ENCODE measurements around the gene IL18BP. TPM values are rescaled to one million over a fixed set of nuclear protein-coding genes. Genes with fewer than 3 reads are reported as not detected.

IL18BP gene
- total and polyA plus RNA-seq, 2 donors (not counting 1 experiment from before 2014, with no cell fraction given), result 2.5 to 5.3 TPM

DNA sequence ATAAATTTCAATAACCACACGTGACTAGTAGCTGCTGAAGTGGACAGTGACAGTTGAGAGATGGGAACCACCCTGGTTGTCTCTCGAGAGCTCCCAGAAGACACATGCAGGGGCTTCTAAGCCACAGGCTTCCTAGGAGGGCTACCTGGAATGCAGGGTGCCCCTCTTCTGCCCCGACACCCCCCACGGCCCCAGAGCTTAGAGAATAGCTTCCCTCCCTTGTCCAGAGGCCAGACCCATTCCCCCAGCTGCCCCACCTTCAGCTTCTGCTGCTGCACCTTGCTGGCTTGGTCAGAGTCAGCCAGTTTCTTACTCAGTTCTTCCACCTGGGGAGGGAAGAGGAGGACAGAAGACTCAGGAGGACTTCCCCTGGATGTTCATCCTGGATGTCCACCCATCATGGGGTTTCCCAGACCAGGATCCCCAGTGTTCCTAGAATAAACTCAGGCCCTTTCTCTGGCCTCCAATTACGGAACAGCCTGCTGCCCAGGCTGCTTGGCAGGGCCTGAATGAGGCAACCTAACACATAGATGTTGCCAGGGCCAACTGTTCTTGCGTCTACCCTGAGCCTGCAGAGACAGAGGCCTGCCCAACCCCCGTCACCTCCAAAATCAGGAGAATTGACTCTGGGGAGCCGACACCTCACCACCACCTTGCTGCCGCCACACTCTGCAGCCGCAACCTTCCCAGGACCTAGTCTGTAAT lies 12.0 kb downstream of the IL18BP start:
- no peak overlapping the region for H3K9ac ChIP-seq (ENCODE audit: insufficient read depth, low read length)
- no peaks in the 10 kb centered on the region for H3K9me3 ChIP-seq (ENCODE audit: control insufficient read depth, insufficient read depth, low read depth, low read length)
- no peak overlapping the region for H3K4me2 ChIP-seq (ENCODE audit: extremely low read depth, insufficient read depth, low read length)
- DNase-seq (ENCODE audit: low read depth in 2 of 2), result no peak
- no peaks in the 10 kb centered on the region for H3K27me3 ChIP-seq (ENCODE audit: control insufficient read depth, insufficient read depth, low read length)
- H3K4me1 ChIP-seq (ENCODE audit: control insufficient read depth, extremely low read depth, insufficient read depth, low read length), result peaks cover 23% of the 10 kb centered on the region
- peaks cover 17% of the 10 kb centered on the region for H3K79me2 ChIP-seq (ENCODE audit: control insufficient read depth, insufficient read depth, low read length)
- no peak overlapping the region for H3K4me3 ChIP-seq (replicated peaks in 1 of 4; ENCODE audit: control extremely low read depth in 1 of 4, insufficient read depth in 1 of 4, low read depth in 3 of 4, low read length in 4 of 4)
- peaks cover 67% of the 10 kb centered on the region for H3K36me3 ChIP-seq (ENCODE audit: control insufficient read depth, insufficient read depth, low read length)
- no peaks in the 10 kb centered on the region for H4K20me1 ChIP-seq (ENCODE audit: control insufficient read depth, extremely low read depth, insufficient read depth, low read length)
- no peak overlapping the region for H3K27ac ChIP-seq (ENCODE audit: insufficient read depth, low read length)
- no peak overlapping the region for H2AFZ ChIP-seq (ENCODE audit: low read length)
- no peak for TF ChIP-seq EZH2 (IDR thresholded peaks at IDR 0.05; ENCODE audit: low read length, missing control alignments)
- TF ChIP-seq, protein P1, sequence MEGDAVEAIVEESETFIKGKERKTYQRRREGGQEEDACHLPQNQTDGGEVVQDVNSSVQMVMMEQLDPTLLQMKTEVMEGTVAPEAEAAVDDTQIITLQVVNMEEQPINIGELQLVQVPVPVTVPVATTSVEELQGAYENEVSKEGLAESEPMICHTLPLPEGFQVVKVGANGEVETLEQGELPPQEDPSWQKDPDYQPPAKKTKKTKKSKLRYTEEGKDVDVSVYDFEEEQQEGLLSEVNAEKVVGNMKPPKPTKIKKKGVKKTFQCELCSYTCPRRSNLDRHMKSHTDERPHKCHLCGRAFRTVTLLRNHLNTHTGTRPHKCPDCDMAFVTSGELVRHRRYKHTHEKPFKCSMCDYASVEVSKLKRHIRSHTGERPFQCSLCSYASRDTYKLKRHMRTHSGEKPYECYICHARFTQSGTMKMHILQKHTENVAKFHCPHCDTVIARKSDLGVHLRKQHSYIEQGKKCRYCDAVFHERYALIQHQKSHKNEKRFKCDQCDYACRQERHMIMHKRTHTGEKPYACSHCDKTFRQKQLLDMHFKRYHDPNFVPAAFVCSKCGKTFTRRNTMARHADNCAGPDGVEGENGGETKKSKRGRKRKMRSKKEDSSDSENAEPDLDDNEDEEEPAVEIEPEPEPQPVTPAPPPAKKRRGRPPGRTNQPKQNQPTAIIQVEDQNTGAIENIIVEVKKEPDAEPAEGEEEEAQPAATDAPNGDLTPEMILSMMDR (conservative IDR thresholded peaks at IDR 0.05 in 1 of 2, IDR thresholded peaks at IDR 0.05 in 1 of 2; ENCODE audit: low read depth in 1 of 2, low read length in 2 of 2), result no peak

DNA sequence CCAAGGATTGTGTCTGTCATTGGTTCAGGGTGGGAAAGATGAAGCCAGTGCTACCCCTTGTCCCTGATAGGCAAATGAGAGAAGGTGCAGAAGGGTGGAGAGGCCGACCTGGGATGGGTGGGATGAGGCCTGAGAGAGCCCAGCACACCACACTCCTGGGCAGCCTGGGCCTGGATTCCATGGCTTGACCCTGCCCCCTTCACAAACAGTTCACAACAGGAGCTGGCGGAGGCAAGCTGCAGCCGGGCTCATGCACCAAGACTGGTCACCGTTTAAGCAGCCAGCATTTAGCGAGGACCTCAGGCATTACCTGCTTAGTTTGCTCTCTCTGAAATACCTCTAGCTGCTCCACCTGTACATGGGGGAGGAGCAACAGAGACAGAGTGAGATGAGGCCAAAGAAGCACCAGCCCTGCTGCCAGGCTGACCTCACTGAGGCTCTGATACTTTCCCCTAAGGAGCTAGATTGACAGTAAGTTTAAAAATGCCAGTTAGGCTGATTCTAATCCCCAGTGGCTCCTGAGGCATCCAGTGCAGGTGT lies 13.5 kb downstream of the IL18BP start:
- Histone ChIP-seq H3K9ac (ENCODE audit: insufficient read depth, low read length) (no peak overlapping the region), H2AFZ (ENCODE audit: low read length) (no peak overlapping the region), H3K4me2 (ENCODE audit: extremely low read depth, insufficient read depth, low read length) (no peak overlapping the region), H3K79me2 (ENCODE audit: control insufficient read depth, insufficient read depth, low read length) (peaks cover 17% of the 10 kb centered on the region), H3K4me1 (ENCODE audit: control insufficient read depth, extremely low read depth, insufficient read depth, low read length) (peaks cover 23% of the 10 kb centered on the region), H3K36me3 (ENCODE audit: control insufficient read depth, insufficient read depth, low read length) (peaks cover 64% of the 10 kb centered on the region), H3K4me3 (replicated peaks in 1 of 4; ENCODE audit: control extremely low read depth in 1 of 4, insufficient read depth in 1 of 4, low read depth in 3 of 4, low read length in 4 of 4) (no peak overlapping the region), H3K27me3 (ENCODE audit: control insufficient read depth, insufficient read depth, low read length) (no peaks in the 10 kb centered on the region), H3K27ac (ENCODE audit: insufficient read depth, low read length) (peak overlapping the region; percentile 53), H4K20me1 (ENCODE audit: control insufficient read depth, extremely low read depth, insufficient read depth, low read length) (no peaks in the 10 kb centered on the region), H3K9me3 (ENCODE audit: control insufficient read depth, insufficient read depth, low read depth, low read length) (no peaks in the 10 kb centered on the region)
- no peak for DNase-seq (ENCODE audit: low read depth in 2 of 2)
- no peak for TF ChIP-seq EZH2 (IDR thresholded peaks at IDR 0.05; ENCODE audit: low read length, missing control alignments)
- TF ChIP-seq, protein P1 (conservative IDR thresholded peaks at IDR 0.05 in 1 of 2, IDR thresholded peaks at IDR 0.05 in 1 of 2; ENCODE audit: low read depth in 1 of 2, low read length in 2 of 2), result no peak

DNA sequence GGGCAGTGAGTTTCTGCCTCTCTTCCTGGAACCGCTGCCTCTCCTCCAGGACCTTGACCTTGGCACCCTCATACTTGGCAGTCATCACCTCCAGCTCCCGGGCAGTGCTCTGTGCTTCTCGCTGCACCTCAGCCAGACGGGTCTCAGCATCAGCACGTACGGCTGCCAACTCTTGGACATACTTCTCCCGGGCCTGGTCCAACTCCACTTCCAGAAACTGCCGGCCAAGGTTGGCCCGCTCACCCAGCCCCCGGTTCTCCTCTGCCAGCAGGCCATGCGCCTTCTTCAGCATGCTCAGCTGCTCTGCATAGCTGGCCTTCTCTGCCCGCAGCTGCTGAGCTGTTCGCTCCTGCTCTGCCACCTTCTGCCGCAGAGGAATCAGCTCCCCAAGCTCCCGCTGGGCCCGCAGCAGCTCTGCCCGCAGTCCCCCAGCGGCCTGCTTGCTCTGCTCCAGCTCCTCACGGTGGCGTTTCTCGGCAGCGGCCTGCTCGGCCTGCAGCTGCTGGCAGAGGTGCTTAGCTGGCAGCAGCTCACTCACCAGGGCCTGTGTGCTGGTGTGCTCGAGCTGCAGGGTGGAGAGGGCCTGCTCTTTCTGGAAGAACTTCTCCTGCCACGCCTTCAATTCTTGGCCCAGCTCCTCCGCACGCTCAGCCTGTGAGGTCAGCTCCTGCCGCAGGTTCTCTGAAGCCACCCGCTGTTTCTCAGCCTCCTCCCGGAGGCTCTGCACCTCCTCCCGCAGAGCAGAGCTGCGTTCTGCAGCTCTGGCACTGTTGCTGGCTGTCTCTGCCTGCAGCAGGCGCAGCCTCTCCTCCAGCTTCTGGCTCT lies 14.4 kb downstream of the IL18BP start:
- Histone ChIP-seq H3K9ac (ENCODE audit: insufficient read depth, low read length) (no peak overlapping the region), H3K79me2 (ENCODE audit: control insufficient read depth, insufficient read depth, low read length) (peaks cover 17% of the 10 kb centered on the region), H3K27ac (ENCODE audit: insufficient read depth, low read length) (peak overlapping the region; percentile 53), H3K9me3 (ENCODE audit: control insufficient read depth, insufficient read depth, low read depth, low read length) (no peaks in the 10 kb centered on the region), H3K4me2 (ENCODE audit: extremely low read depth, insufficient read depth, low read length) (peak overlapping the region; percentile 73), H3K4me3 (replicated peaks in 1 of 4; ENCODE audit: control extremely low read depth in 1 of 4, insufficient read depth in 1 of 4, low read depth in 3 of 4, low read length in 4 of 4) (no peak overlapping the region), H2AFZ (ENCODE audit: low read length) (no peak overlapping the region), H3K27me3 (ENCODE audit: control insufficient read depth, insufficient read depth, low read length) (no peaks in the 10 kb centered on the region), H3K4me1 (ENCODE audit: control insufficient read depth, extremely low read depth, insufficient read depth, low read length) (peaks cover 23% of the 10 kb centered on the region), H4K20me1 (ENCODE audit: control insufficient read depth, extremely low read depth, insufficient read depth, low read length) (no peaks in the 10 kb centered on the region), H3K36me3 (ENCODE audit: control insufficient read depth, insufficient read depth, low read length) (peaks cover 71% of the 10 kb centered on the region)
- no peak for TF ChIP-seq EZH2 (IDR thresholded peaks at IDR 0.05; ENCODE audit: low read length, missing control alignments)
- TF ChIP-seq, protein P1 (conservative IDR thresholded peaks at IDR 0.05 in 1 of 2, IDR thresholded peaks at IDR 0.05 in 1 of 2; ENCODE audit: low read depth in 1 of 2, low read length in 2 of 2), result no peak
- peak; percentile 85 to 93 for DNase-seq (ENCODE audit: low read depth in 2 of 2)
